ENCODE data around the gene LYST.

- TF ChIP-seq POLR2A (IDR thresholded peaks at IDR 0.05; ENCODE audit: control extremely low read depth in 1 of 2, low read depth in 2 of 2, low read length in 2 of 2) (no peak), GTF2F1 (IDR thresholded peaks at IDR 0.05; ENCODE audit: borderline replicate concordance, low read depth, low read length) (no peak), CTCF (IDR thresholded peaks at IDR 0.05; ENCODE audit: control extremely low read depth in 1 of 3, insufficient read depth in 1 of 3, low read depth in 1 of 3, low read length in 3 of 3) (no peak), POLR2AphosphoS5 (IDR thresholded peaks at IDR 0.05; ENCODE audit: low read depth, low read length) (no peak), ZNF274 (IDR thresholded peaks at IDR 0.05; ENCODE audit: borderline replicate concordance, extremely low read depth, low read length) (no peak), TAF7 (optimal IDR thresholded peaks at IDR 0.05; ENCODE audit: borderline replicate concordance, low read depth, low read length) (no peak), GABPA (IDR thresholded peaks at IDR 0.05; ENCODE audit: borderline replicate concordance, insufficient read depth, low read length) (no peak), PHF8 (conservative IDR thresholded peaks at IDR 0.05; ENCODE audit: low read depth, low read length) (no peak), JUN (IDR thresholded peaks at IDR 0.05; ENCODE audit: low read depth, low read length) (no peak), CREB1 (IDR thresholded peaks at IDR 0.05) (no peak)
Measured at GRCh38 chr1:235867903-235868469, 1.3 kb upstream of the LYST start.

Data from H1 (cell line).